Astrocyte of the spinal cord (primary cell): Measurements from ENCODE around the gene MED13L.

Experiments used
- DNase-seq: peaks from one replicate; pipeline ENCODE4 v3.0.0; 2011; ENCODE audit warnings: low read depth, low spot score
- H3K4me3 ChIP-seq: 2 replicates; pipeline ENCODE4 v1.5.1; 2011; ENCODE audit warnings: low read depth, mild to moderate bottlenecking, low read length, moderate library complexity
- CTCF ChIP-seq: IDR thresholded peaks from 2 replicates; pipeline ENCODE4 v1.5.1; 2012; ENCODE audit warnings: low read depth, mild to moderate bottlenecking, low read length, inconsistent platforms
- in situ Hi-C: cut with HindIII; loops from 2 replicates; pipeline ENCODE4 v1.10.0; 2017; ENCODE audit warnings: low sequenced_read_pairs

MED13L gene

GRCh38 chr12:116159175-116159574 lies 118.3 kb downstream of the MED13L start:
- H3K4me3 ChIP-seq: no peak overlapping the region
- in situ Hi-C loops: no loop called here
- DNase-seq: peak; percentile 83
- TF ChIP-seq CTCF: no peak

- no peak for TF ChIP-seq CTCF
- no peak overlapping the region for H3K4me3 ChIP-seq
- in situ Hi-C loops: no loop called here
- DNase-seq: no peak
Observed at GRCh38 chr12:116157845-116158267, 119.6 kb downstream of the MED13L start.

- in situ Hi-C loops: no loop called here
- no peak for TF ChIP-seq CTCF
- H3K4me3 ChIP-seq: no peak overlapping the region
- no peak for DNase-seq
Observed at GRCh38 chr12:116156614-116157013, 120.9 kb downstream of the MED13L start.

GRCh38 chr12:116155383-116155782 lies 122.1 kb downstream of the MED13L start:
- TF ChIP-seq CTCF: no peak
- no peak for DNase-seq
- in situ Hi-C loops: no loop called here
- H3K4me3 ChIP-seq: no peak overlapping the region

- H3K4me3 ChIP-seq: no peak overlapping the region
- no peak for DNase-seq
- TF ChIP-seq CTCF: no peak
- in situ Hi-C loops: no loop called here
Observed at GRCh38 chr12:116153983-116154382, 123.5 kb downstream of the MED13L start.

- no peak for TF ChIP-seq CTCF
- DNase-seq: no peak
- H3K4me3 ChIP-seq: no peak overlapping the region
- in situ Hi-C loops: no loop called here
Observed at GRCh38 chr12:116153113-116153512, 124.4 kb downstream of the MED13L start.

GRCh38 chr12:116152268-116152667 lies 125.2 kb downstream of the MED13L start:
- no peak for TF ChIP-seq CTCF
- peak; percentile 92 for DNase-seq
- no peak overlapping the region for H3K4me3 ChIP-seq
- in situ Hi-C loops: no loop called here
